ENCODE data around the gene PRAC2. TPM values are rescaled to one million over a fixed set of nuclear protein-coding genes. Genes with fewer than 3 reads are reported as not detected.

Gene PRAC2
- total and polyA plus RNA-seq, 4 donors, result not detected

DNA sequence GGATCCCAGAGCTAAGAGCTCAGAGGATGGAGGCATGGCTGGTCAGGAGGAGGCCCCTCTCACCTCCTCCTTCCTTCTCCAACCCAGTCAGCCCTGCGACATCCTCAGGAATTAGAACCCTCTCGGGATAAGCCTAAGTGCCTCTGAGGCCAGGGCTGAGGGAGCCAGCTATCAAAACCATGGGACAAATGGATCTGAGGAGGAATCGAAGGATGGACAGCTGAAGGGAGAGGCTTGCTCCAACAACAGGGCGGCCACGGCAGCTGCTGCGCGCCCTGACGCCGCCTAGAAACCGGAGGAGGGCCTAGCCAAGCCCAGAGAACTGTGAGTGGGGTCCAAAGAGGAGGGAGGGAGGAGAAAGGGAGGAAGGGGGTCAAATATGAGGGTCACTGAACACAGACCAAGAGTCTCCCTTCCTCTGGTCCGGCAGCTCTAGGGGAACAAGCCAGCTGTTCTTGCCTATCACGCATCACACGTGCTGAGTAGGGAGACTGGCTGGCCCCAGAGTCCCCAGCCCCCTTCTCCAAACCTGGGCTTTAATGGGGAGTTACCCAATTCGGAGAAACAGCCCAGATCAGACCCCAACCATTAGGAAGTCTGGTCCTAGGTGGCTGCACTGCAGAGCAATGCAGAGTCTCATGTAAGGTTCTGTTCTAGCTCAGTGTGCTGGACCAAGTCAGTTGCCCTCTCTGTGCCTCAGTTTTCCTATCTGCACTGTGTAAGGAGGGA is 11.5 kb downstream of the PRAC2 start:
- no peak for DNase-seq (ENCODE audit: low read depth in 4 of 6, low spot score in 6 of 6)
- Histone ChIP-seq H3K9me3 (ENCODE audit: control insufficient read depth, insufficient read depth, low read length) (no peaks in the 10 kb centered on the region), H3K4me1 (ENCODE audit: control insufficient read depth, insufficient read depth, low read length) (peaks cover 6% of the 10 kb centered on the region), H3K27ac (ENCODE audit: low read depth, low read length) (no peak overlapping the region), H3K36me3 (ENCODE audit: control insufficient read depth, insufficient read depth, low read length) (no peaks in the 10 kb centered on the region), H3K27me3 (ENCODE audit: control insufficient read depth, insufficient read depth, low read length) (peaks cover 100% of the 10 kb centered on the region), H3K4me3 (ENCODE audit: low read depth, low read length) (no peak overlapping the region)
- 4% methylated on average over 14 of the region's 14 CpGs for whole genome bisulfite sequencing (ENCODE audit: insufficient coverage)

DNA sequence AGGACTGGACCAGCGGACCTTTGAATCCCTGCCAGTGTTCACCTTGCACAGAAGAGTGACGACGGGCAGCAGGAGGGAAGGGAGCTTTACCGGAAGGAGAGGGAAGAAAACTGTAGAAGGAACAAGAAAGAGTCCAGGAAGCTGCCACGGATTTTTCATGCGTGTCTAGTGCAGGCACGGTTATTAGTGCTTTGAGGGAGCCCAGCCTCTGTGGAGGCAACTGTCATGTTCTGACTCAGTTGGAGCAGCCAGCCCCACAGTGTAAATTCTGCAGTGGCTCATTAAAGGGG is 12.0 kb downstream of the PRAC2 start:
- 5% methylated on average over 7 of the region's 7 CpGs for WGBS (ENCODE audit: insufficient coverage)

GRCh38 chr17:48737330-48738043 is 14.5 kb downstream of the PRAC2 start:
- no peak for DNase-seq (ENCODE audit: low read depth in 4 of 6, low spot score in 6 of 6)
- WGBS (ENCODE audit: insufficient coverage), result 59% methylated on average over 4 of the region's 4 CpGs
- no peak overlapping the region for H3K27ac ChIP-seq (ENCODE audit: low read depth, low read length)
- peaks cover 6% of the 10 kb centered on the region for H3K4me1 ChIP-seq (ENCODE audit: control insufficient read depth, insufficient read depth, low read length)
- no peaks in the 10 kb centered on the region for H3K36me3 ChIP-seq (ENCODE audit: control insufficient read depth, insufficient read depth, low read length)
- no peak overlapping the region for H3K4me3 ChIP-seq (ENCODE audit: low read depth, low read length)
- no peaks in the 10 kb centered on the region for H3K9me3 ChIP-seq (ENCODE audit: control insufficient read depth, insufficient read depth, low read length)
- H3K27me3 ChIP-seq (ENCODE audit: control insufficient read depth, insufficient read depth, low read length), result peaks cover 100% of the 10 kb centered on the region

More for the DNA sequence above, 12.0 kb downstream of the PRAC2 start:
- Histone ChIP-seq H3K36me3 (ENCODE audit: control insufficient read depth, insufficient read depth, low read length) (no peaks in the 10 kb centered on the region), H3K9me3 (ENCODE audit: control insufficient read depth, insufficient read depth, low read length) (no peaks in the 10 kb centered on the region), H3K4me3 (ENCODE audit: low read depth, low read length) (no peak overlapping the region), H3K27me3 (ENCODE audit: control insufficient read depth, insufficient read depth, low read length) (peaks cover 100% of the 10 kb centered on the region), H3K4me1 (ENCODE audit: control insufficient read depth, insufficient read depth, low read length) (peaks cover 6% of the 10 kb centered on the region), H3K27ac (ENCODE audit: low read depth, low read length) (no peak overlapping the region)
- DNase-seq (ENCODE audit: low read depth in 4 of 6, low spot score in 6 of 6), result no peak

DNA sequence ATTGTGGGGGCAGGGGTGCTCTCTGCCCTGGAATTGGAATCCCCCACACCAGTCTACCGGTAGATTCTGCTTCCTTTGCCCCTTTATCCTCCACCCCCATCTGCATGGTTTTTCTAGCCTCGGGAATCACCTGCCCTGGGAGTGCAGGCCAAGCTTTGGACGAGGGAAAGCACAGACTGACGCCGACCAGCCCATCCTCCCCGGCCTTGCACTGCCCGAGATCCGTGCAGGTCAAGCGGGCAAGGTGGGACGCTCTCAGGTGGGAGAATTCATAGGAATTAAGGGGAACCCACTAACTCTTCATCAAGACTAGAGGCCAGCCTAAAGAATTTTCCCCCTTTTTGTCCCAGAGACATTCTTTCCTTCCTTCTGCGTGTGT is 15.4 kb downstream of the PRAC2 start:
- no peak overlapping the region for H3K27ac ChIP-seq (ENCODE audit: low read depth, low read length)
- DNase-seq (ENCODE audit: low read depth in 4 of 6, low spot score in 6 of 6), result no peak
- no peaks in the 10 kb centered on the region for H3K36me3 ChIP-seq (ENCODE audit: control insufficient read depth, insufficient read depth, low read length)
- 5% methylated on average over 11 of the region's 11 CpGs for WGBS (ENCODE audit: insufficient coverage)
- no peak overlapping the region for H3K4me3 ChIP-seq (ENCODE audit: low read depth, low read length)
- peaks cover under 1% of the 10 kb centered on the region for H3K4me1 ChIP-seq (ENCODE audit: control insufficient read depth, insufficient read depth, low read length)
- no peaks in the 10 kb centered on the region for H3K9me3 ChIP-seq (ENCODE audit: control insufficient read depth, insufficient read depth, low read length)
- peaks cover 100% of the 10 kb centered on the region for H3K27me3 ChIP-seq (ENCODE audit: control insufficient read depth, insufficient read depth, low read length)

GRCh38 chr17:48738803-48739526 is 16.0 kb downstream of the PRAC2 start:
- Histone ChIP-seq H3K9me3 (ENCODE audit: control insufficient read depth, insufficient read depth, low read length) (no peaks in the 10 kb centered on the region), H3K36me3 (ENCODE audit: control insufficient read depth, insufficient read depth, low read length) (no peaks in the 10 kb centered on the region), H3K27ac (ENCODE audit: low read depth, low read length) (no peak overlapping the region), H3K4me1 (ENCODE audit: control insufficient read depth, insufficient read depth, low read length) (no peaks in the 10 kb centered on the region), H3K27me3 (ENCODE audit: control insufficient read depth, insufficient read depth, low read length) (peaks cover 100% of the 10 kb centered on the region), H3K4me3 (ENCODE audit: low read depth, low read length) (no peak overlapping the region)
- WGBS (ENCODE audit: insufficient coverage), result under 1% methylated on average over 36 of the region's 37 CpGs
- DNase-seq (ENCODE audit: low read depth in 4 of 6, low spot score in 6 of 6), result no peak

DNA sequence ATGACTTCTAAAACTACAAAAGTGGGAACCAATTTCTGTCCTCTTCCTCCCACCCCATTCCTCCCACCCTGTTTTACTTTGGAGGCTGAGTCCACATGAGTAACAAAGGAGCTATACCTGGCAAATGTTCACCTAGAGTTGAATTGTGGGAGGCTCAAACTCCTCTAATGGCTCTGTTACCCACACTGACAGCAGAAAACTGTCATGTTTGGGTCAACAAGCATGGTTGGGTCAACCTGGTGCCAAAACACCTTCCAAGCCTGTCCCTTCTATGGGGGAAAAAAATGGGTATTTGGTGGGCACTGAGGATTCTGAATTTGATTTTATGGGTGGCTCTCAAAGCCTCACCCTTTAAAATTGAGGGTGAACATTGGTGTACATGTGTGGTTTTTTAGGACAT is 17.6 kb downstream of the PRAC2 start:
- Histone ChIP-seq H3K9me3 (ENCODE audit: control insufficient read depth, insufficient read depth, low read length) (no peaks in the 10 kb centered on the region), H3K27me3 (ENCODE audit: control insufficient read depth, insufficient read depth, low read length) (peaks cover 99% of the 10 kb centered on the region), H3K4me3 (ENCODE audit: low read depth, low read length) (no peak overlapping the region), H3K4me1 (ENCODE audit: control insufficient read depth, insufficient read depth, low read length) (no peaks in the 10 kb centered on the region), H3K27ac (ENCODE audit: low read depth, low read length) (no peak overlapping the region), H3K36me3 (ENCODE audit: control insufficient read depth, insufficient read depth, low read length) (no peaks in the 10 kb centered on the region)
- no peak for DNase-seq (ENCODE audit: low read depth in 4 of 6, low spot score in 6 of 6)

- Histone ChIP-seq H3K36me3 (ENCODE audit: control insufficient read depth, insufficient read depth, low read length) (no peaks in the 10 kb centered on the region), H3K4me3 (ENCODE audit: low read depth, low read length) (no peak overlapping the region), H3K4me1 (ENCODE audit: control insufficient read depth, insufficient read depth, low read length) (no peaks in the 10 kb centered on the region), H3K27ac (ENCODE audit: low read depth, low read length) (no peak overlapping the region), H3K27me3 (ENCODE audit: control insufficient read depth, insufficient read depth, low read length) (peaks cover 100% of the 10 kb centered on the region), H3K9me3 (ENCODE audit: control insufficient read depth, insufficient read depth, low read length) (no peaks in the 10 kb centered on the region)
- DNase-seq (ENCODE audit: low read depth in 4 of 6, low spot score in 6 of 6), result no peak
- 15% methylated on average over 8 of the region's 12 CpGs for WGBS (ENCODE audit: insufficient coverage)
Measured at GRCh38 chr17:48745381-48746275, 22.6 kb downstream of the PRAC2 start.

GRCh38 chr17:48746916-48747444 is 24.0 kb downstream of the PRAC2 start:
- Histone ChIP-seq H3K4me1 (ENCODE audit: control insufficient read depth, insufficient read depth, low read length) (no peaks in the 10 kb centered on the region), H3K9me3 (ENCODE audit: control insufficient read depth, insufficient read depth, low read length) (no peaks in the 10 kb centered on the region), H3K36me3 (ENCODE audit: control insufficient read depth, insufficient read depth, low read length) (no peaks in the 10 kb centered on the region), H3K27ac (ENCODE audit: low read depth, low read length) (no peak overlapping the region), H3K27me3 (ENCODE audit: control insufficient read depth, insufficient read depth, low read length) (peaks cover 100% of the 10 kb centered on the region), H3K4me3 (ENCODE audit: low read depth, low read length) (no peak overlapping the region)
- 1% methylated on average over 18 of the region's 21 CpGs for WGBS (ENCODE audit: insufficient coverage)
- no peak for DNase-seq (ENCODE audit: low read depth in 4 of 6, low spot score in 6 of 6)
